ENCODE measurements around the gene DPY19L1. TPM values are rescaled to one million over a fixed set of nuclear protein-coding genes. Genes with fewer than 3 reads are reported as not detected.

The DPY19L1 gene
- total and polyA plus RNA-seq, 8 donors = 2.0 to 28.7 (median 5.0) TPM

DNA sequence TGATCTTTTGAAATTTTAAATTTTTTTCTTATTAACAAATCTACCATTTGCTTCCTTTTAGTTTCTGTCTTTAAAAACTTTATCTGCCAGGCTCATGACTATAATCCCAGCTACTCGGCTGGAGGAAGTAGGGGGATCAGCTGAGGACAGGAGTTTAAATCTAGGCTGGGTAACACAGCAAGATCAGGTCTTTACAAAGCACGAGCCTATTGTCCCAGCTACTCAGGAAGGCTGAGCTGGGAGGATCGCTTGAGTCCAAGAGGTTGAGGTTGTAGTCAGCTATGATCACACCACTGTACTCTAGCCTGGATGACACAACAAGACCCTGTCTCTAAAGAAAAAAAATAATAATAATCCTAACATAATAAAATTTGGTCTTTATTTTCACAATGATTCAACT is 17.5 kb downstream of the DPY19L1 start:
- H3K4me1 ChIP-seq = peaks cover 0 to 7% (median 2%) of the 10 kb centered on the region in 4 donors
- WGBS, 5 donors = 83 to 89% (median 85%) methylated on average over 3 of the region's 3 CpGs
- intact Hi-C loops (cut with DNase I; ENCODE audit: low total_unique reads) = no loop called here

DNA sequence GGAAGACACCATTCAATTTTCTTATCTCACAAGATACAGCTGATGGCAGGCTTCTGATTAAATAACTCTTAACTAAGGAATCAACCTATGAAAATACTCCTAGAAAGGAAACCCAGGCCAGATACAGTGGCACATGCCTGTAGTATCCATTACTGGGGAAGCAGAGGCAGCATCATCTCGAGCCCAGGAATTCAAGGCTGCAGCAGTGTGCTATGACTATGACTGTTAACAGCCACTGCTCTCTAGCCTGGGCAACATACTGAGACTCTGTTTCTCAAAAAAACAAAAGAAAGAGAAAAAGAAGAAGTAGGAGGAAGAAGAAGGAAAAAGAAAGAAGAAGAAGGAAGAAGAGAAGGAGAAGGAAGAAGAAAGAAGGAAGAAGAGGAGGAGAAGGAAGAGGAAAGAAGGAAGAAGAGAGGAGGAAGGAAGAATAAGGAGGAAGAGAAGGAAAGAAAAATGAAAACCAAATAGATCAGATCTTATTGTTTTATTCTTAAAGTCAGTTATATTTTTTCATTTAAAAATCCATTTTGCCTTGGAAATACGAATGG is 18.0 kb downstream of the DPY19L1 start:
- Histone ChIP-seq H3K36me3 (peaks cover 0 to 16% (median 7%) of the 10 kb centered on the region in 4 donors), H3K27me3 (no peaks in the 10 kb centered on the region), H3K27ac (no peak overlapping the region), H3K4me1 (peaks cover 0 to 4% (median 0%) of the 10 kb centered on the region in 4 donors), H3K9me3 (no peaks in the 10 kb centered on the region), H3K4me3 (no peak overlapping the region)
- no peak for TF ChIP-seq EP300 (IDR thresholded peaks at IDR 0.05)
- TF ChIP-seq POLR2A (IDR thresholded peaks at IDR 0.05) = no peak
- TF ChIP-seq POLR2AphosphoS5 (IDR thresholded peaks at IDR 0.05) = no peak
- TF ChIP-seq, protein P1, sequence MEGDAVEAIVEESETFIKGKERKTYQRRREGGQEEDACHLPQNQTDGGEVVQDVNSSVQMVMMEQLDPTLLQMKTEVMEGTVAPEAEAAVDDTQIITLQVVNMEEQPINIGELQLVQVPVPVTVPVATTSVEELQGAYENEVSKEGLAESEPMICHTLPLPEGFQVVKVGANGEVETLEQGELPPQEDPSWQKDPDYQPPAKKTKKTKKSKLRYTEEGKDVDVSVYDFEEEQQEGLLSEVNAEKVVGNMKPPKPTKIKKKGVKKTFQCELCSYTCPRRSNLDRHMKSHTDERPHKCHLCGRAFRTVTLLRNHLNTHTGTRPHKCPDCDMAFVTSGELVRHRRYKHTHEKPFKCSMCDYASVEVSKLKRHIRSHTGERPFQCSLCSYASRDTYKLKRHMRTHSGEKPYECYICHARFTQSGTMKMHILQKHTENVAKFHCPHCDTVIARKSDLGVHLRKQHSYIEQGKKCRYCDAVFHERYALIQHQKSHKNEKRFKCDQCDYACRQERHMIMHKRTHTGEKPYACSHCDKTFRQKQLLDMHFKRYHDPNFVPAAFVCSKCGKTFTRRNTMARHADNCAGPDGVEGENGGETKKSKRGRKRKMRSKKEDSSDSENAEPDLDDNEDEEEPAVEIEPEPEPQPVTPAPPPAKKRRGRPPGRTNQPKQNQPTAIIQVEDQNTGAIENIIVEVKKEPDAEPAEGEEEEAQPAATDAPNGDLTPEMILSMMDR (IDR thresholded peaks at IDR 0.05) = no peak
- DNase-seq = no peak
- intact Hi-C loops (cut with DNase I; ENCODE audit: low total_unique reads) = no loop called here
- WGBS, 5 donors = 79 to 91% (median 88%) methylated on average over 2 of the region's 2 CpGs

More for the DNA sequence above, 17.5 kb downstream of the DPY19L1 start:
- H3K4me3 ChIP-seq = no peak overlapping the region
- no peak for DNase-seq
- no peak overlapping the region for H3K27ac ChIP-seq
- H3K36me3 ChIP-seq = peaks cover 0 to 16% (median 7%) of the 10 kb centered on the region in 4 donors
- no peaks in the 10 kb centered on the region for H3K9me3 ChIP-seq
- H3K27me3 ChIP-seq = no peaks in the 10 kb centered on the region
- TF ChIP-seq POLR2A (IDR thresholded peaks at IDR 0.05) = no peak

DNA sequence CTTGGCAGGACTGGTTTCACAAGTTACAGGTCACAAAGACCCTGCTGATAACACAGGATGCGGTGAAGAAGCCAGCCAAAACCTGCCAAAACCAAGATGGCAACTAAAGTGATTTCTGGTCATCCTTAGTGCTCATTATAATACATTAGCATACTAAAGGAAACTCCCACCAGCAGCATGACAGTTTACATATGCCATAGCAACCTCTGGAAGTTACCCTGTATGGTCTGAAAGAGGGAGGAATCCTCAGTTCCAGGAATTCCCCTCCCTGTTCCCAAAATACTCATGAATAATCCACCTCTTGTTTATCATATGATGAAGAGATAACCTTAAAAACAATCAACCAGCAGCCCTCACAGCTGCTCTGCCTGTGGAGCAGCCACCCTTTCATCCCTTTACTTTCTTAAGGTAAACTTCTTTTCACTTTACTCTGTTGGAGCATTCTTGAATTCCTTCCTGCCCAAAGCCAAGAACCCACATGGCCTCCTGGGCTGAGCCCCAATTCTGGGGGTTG is 21.9 kb downstream of the DPY19L1 start:
- Histone ChIP-seq H3K9me3 (no peaks in the 10 kb centered on the region), H3K27me3 (no peaks in the 10 kb centered on the region), H3K4me3 (no peak overlapping the region), H3K4me1 (peaks cover 0 to 4% (median 0%) of the 10 kb centered on the region in 4 donors), H3K36me3 (peaks cover 0 to 44% (median 29%) of the 10 kb centered on the region in 4 donors), H3K27ac (no peak overlapping the region)
- no peak for DNase-seq
- TF ChIP-seq POLR2A (IDR thresholded peaks at IDR 0.05) (no peak), POLR2AphosphoS5 (IDR thresholded peaks at IDR 0.05) (no peak), EP300 (IDR thresholded peaks at IDR 0.05) (no peak)
- TF ChIP-seq, protein P1 (IDR thresholded peaks at IDR 0.05) = no peak
- 41 to 79% (median 60%) methylated on average over 1 of the region's 1 CpG for WGBS, 5 donors
- intact Hi-C loops (cut with DNase I; ENCODE audit: low total_unique reads) = no loop called here

DNA sequence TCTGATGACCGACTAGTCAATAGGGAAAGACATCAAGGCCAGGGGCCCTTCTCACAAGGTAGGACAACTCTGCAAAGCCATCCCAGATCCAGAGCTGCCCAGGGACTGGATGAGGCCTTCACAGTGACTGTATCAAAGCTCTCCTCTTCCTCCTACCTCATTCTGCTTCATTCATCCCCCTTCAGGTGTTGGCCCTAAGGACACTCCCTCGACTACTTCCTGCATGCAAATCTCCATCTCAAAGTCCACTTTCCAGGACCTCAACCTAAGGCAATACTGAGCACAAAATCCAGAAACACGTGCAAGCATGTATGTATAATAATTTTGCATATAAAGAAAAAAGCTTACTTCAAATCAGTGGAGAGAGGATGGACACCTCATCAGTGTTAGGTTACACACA is 25.1 kb downstream of the DPY19L1 start:
- intact Hi-C loops (cut with DNase I; ENCODE audit: low total_unique reads) = no loop called here
- DNase-seq = no peak
- H3K4me1 ChIP-seq = peaks cover 0 to 4% (median 0%) of the 10 kb centered on the region in 4 donors
- H3K9me3 ChIP-seq = no peaks in the 10 kb centered on the region
- H3K27ac ChIP-seq = no peak overlapping the region
- H3K27me3 ChIP-seq = no peaks in the 10 kb centered on the region
- peaks cover 0 to 55% (median 31%) of the 10 kb centered on the region in 4 donors for H3K36me3 ChIP-seq
- 75 to 83% (median 77%) methylated on average over 3 of the region's 3 CpGs for WGBS, 5 donors
- H3K4me3 ChIP-seq = no peak overlapping the region
- no peak for TF ChIP-seq EP300 (IDR thresholded peaks at IDR 0.05)
- no peak for TF ChIP-seq POLR2AphosphoS5 (IDR thresholded peaks at IDR 0.05)
- TF ChIP-seq, protein P1 (IDR thresholded peaks at IDR 0.05) = no peak
- no peak for TF ChIP-seq POLR2A (IDR thresholded peaks at IDR 0.05)

DNA sequence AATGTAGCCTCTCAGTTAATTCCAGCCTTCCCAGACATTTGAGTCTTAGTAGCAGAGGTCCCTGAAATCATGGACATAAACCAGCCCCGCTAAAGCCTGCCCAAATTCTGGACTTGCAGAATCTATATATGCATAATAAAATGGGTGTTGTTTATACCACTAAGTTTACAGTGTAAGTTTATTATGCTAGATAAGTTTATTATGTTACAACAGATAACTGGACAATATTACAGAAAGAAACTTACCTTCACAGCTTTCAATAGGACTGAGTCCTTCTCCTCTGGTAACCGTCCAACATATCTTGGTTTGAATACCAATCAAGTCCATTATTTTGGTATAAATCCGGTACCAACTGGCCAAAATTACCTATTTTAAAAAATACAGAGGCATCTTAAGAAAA is 26.2 kb downstream of the DPY19L1 start:
- Histone ChIP-seq H3K4me3 (no peak overlapping the region), H3K27ac (no peak overlapping the region), H3K27me3 (no peaks in the 10 kb centered on the region), H3K36me3 (peaks cover 0 to 44% (median 24%) of the 10 kb centered on the region in 4 donors), H3K9me3 (no peaks in the 10 kb centered on the region), H3K4me1 (peaks cover 0 to 4% (median 0%) of the 10 kb centered on the region in 4 donors)
- DNase-seq = no peak
- intact Hi-C loops (cut with DNase I; ENCODE audit: low total_unique reads) = no loop called here
- TF ChIP-seq EP300 (IDR thresholded peaks at IDR 0.05) = no peak
- TF ChIP-seq, protein P1 (IDR thresholded peaks at IDR 0.05) = no peak
- no peak for TF ChIP-seq POLR2AphosphoS5 (IDR thresholded peaks at IDR 0.05)
- no peak for TF ChIP-seq POLR2A (IDR thresholded peaks at IDR 0.05)
- 93 to 100% (median 97%) methylated on average over 3 of the region's 3 CpGs for WGBS, 5 donors
